Dermis microvascular lymphatic vessel endothelial cell (primary cell): Measurements from ENCODE around the gene XAGE5. TPM values are rescaled to one million over a fixed set of nuclear protein-coding genes. Genes with fewer than 3 reads are reported as not detected.
"Not testable (repeated sequence)": the region's sequence is repeated elsewhere in the genome, so short reads cannot be mapped to it uniquely, and the experiment has no call there.

Source experiments
- DNase-seq, 2 donors: peaks; one replicate each; pipeline versions ENCODE4 v3.0.0 to v3.0.0-alpha.2; 2010; ENCODE audit warnings: low read depth in 2 of 2
- total RNA-seq: library from RNA; depleted of rRNA; stranded (reverse); fragments of >200 nt; gene quantifications from 2 replicates; pipeline ENCODE4 v1.2.1, GENCODE V29; 2014

Gene XAGE5, protein sequence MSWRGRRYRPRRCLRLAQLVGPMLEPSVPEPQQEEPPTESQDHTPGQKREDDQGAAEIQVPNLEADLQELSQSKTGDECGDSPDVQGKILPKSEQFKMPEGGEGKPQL
- not detected in 2 replicates for total RNA-seq

DNA sequence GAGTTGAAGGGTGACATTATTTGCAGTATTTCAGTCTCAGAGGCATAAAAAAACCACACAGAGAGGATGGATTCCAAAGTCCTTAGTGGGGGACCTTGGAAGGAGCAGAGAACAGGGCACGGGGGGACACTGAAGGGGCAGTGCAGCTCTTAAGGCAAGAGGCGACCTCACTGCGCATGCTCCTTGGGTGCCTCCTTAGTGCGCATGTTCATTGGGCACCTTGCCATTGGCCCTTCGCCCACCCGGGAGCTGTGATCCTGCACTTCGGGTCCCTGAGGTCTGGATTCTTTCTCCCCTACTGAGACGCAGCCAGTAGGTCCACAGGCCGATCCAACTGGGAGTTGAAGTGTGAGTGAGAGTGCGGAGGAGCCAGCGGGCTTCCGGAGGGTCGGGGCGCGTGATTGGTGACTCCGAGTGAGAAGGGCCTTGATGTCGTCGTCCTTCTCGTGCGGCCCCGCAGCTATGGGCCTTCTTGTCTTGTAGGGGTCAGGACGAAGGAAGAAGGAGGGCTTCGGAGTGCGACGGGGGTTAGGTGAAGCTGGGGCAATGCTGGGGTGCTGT, at the start of gene XAGE5:
XAGE5 (plus strand) TSS at position 223 of the 561 bp plus-strand sequence. CDS start 1,280 bp downstream, outside the sequence.
- DNase-seq, result no peak

DNA sequence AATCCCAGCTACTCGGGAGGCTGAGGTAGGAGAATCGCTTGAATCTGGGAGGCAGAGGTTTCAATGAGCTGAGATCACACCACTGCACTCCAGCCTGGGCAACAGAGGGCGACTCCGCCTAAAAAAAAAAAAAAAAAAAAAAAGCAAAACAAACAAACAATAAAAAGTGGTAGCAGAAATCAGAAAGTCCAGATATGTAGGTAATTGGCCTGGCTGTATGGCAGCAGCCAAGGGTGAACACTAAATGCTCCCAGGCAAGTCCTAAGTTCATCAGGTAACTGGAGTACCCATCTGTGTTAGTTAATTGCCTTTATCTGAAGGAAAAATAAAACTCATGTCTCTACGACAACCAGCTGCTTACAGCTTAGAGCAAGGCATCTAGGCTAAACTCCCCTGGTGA, 45.1 kb upstream of the XAGE5 start:
- not testable (repeated sequence) for DNase-seq

GRCh38 chrX:52773504-52773903, 37.6 kb upstream of the XAGE5 start:
- not testable (repeated sequence) for DNase-seq

DNA sequence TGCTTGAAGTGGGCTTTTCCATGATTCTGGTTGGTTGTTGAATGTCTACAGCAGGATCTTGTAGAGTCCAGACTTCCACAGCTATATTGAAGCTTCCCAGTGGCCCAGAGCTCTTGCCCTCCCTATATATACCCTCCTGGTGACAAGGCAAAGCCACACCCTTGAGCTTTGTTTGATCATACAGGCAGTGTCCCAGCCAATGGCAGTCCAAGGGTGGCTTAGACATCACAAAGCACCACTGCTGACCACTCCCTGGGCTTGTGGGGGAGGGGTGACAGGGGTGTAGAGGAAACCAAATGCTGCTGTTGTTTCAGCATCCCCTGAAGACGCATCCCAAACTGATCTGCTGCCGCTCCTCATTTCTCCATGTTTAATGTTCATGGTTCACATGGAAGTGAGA, 13.8 kb upstream of the XAGE5 start, which contains the start of gene SPANXN5:
SPANXN5 (minus strand) TSS at position 101 of the 400 bp plus-strand sequence; CDS start at position 22, 79 bp downstream.
- not testable (repeated sequence) for DNase-seq

DNA sequence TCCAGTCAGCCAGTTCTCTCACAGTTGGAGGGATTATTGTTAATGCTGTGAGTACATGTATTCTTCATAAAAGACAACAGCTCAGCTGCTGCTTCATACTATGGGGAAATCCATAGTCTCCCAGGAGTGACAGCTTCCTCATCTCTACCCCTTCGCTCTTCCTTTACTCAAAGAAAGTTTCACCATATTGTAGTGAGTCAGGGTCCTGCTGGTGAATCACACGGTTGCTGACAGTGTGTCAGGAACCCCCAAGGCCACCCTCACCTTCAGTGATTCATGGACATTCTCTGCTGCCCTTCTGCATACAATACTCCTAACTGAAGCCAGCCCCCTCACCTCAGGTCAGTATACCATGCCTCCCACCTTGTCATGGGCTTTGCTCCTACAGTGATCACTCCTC, 6.2 kb upstream of the XAGE5 start:
- DNase-seq, result not testable (repeated sequence)

DNA sequence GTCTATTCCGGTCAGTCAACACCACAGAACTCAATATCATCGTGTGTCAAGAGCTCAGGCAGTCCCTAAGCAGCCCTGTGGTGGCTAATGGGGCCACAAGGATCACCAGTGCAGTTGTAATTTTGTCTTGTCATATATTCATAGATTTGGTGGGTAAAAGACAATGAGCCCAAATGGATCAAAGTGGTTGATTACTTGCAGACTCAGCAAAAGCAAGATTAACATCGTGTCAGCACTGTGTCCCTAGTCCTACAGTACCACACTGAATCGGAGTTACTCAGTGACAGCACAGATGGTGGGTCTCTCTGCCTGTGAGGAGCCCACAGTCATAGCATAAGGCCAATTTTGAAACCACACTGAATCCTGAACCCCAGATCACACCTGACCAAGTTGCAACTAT, 8.7 kb downstream of the XAGE5 start:
- DNase-seq, result no peak

- DNase-seq, result no peak
These were observed 10.1 kb downstream of the XAGE5 start for GRCh38 chrX:52821079-52821760.

- DNase-seq, result no peak
These were observed 13.5 kb downstream of the XAGE5 start for GRCh38 chrX:52824608-52825007.

DNA sequence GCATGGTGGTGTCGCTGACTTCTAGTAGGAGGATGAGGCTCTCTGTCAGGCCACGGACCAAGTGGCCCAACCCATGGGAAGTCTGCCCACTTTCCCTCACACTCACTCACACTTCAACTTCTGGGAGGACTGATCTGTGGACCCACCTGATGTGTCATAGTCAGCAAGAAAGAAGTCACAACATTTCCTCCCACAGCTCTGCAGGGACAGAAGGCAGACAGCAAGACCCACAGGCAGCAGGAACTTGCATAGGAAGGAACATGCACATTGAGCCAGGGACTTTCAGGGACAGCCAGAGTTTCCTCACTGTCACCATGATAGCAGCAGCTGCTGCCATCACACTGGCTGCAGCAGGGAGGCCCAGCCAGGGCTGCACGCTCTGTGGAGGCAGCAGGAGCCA, 19.5 kb downstream of the XAGE5 start:
- no peak for DNase-seq

- DNase-seq, result no peak
These were observed 28.1 kb downstream of the XAGE5 start for GRCh38 chrX:52839137-52839536.

DNA sequence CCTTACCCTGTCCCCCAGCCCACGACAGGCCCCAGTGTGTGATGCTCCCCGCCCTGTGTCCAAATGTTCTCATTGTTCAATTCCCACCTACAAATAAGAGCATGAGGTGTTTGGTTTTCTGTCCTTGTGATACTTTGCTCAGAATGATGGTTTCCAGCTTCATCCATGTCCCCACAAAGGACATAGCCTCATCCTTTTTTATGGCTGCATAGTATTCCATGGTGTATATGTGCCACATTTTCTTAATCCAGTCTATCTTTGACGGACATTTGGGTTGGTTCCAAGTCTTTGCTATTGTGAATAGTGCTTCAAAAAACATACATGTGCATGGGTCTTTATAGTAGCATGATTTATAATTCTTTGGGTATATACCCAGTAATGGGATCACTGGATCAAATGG, 32.5 kb downstream of the XAGE5 start:
- DNase-seq, result not testable (repeated sequence)

DNA sequence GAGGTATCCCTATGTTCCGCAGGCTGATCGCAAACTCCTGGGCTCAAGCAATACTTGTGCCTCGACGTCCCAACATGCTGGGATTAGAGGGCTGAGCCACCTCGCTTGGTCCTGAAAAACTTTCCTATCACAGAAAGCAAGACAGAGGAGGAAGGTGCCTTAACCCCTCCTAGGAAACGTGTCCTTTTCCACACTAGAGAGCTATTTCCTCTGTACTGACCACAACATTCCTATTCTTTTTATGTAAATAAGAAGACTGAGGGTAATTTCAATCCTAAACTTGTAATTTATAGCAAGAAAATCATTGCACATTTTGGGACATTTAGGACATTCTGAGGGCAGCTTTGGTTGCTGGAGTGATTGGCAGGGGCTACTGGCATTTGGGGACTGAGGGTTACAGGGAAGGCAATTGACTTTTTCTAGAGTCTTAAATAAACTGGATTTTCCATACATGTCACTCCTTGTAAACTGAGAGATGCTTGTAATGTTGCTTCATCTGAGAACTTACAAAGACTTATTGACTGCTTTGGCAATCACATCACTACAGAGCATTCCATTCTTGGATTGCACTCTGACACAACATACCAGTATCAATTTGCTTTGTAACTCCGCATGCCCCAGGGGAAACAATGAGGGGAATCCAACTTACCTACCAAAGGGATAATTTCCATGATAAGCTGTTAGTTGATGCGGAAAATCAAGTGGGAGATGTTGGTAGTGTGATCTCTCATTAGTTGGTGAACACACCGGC, 41.2 kb downstream of the XAGE5 start:
- no peak for DNase-seq

- DNase-seq, result not testable (repeated sequence)
These were observed 46.0 kb downstream of the XAGE5 start for GRCh38 chrX:52856991-52857525.

- DNase-seq, result no peak
These were observed 54.4 kb downstream of the XAGE5 start for GRCh38 chrX:52865343-52865998.

Other genes with a start within 250 kb of the XAGE5 start
- not detected in 2 replicates for gene SSX7, start 156.4 kb upstream of the XAGE5 start, total RNA-seq
- not detected in 2 replicates for gene SSX2, start 104.1 kb upstream of the XAGE5 start, total RNA-seq
- not detected in 2 replicates for gene SSX2B, start 60.0 kb upstream of the XAGE5 start, total RNA-seq
- gene SPANXN5, start 13.9 kb upstream of the XAGE5 start, total RNA-seq, result not detected in 2 replicates
- gene XAGE3, start 56.8 kb downstream of the XAGE5 start, total RNA-seq, result not detected in 2 replicates
- 3.6 and 7.6 TPM in 2 replicates for gene FAM156B, start 86.0 kb downstream of the XAGE5 start, total RNA-seq
- 4.9 and 5.3 TPM in 2 replicates for gene FAM156A, start 147.2 kb downstream of the XAGE5 start, total RNA-seq
- 0.90 and 1.8 TPM in 2 replicates for gene GPR173, start 237.5 kb downstream of the XAGE5 start, total RNA-seq